Lung (tissue), 12 donors: ENCODE measurements around the gene POR. TPM values are rescaled to one million over a fixed set of nuclear protein-coding genes. Genes with fewer than 3 reads are reported as not detected.
A peak's percentile ranks its signal among the peaks of the same experiment; 100 is the strongest.
"Not testable (repeated sequence)": the region's sequence is repeated elsewhere in the genome, so short reads cannot be mapped to it uniquely, and the experiment has no call there.

Experiments used
- ATAC-seq: fragments of 200-7000 bp; cut with Tn5 transposase; one replicate; pipeline ENCODE4 v1.9.1; 2020; ENCODE audit warnings: moderate number of reproducible peaks; ENCODE audit not compliant: insufficient read depth, low FRiP score
- DNase-seq, 3 donors: peaks; one replicate each; pipeline ENCODE4 v3.0.0-alpha.2; 2013 to 2017
- H3K27ac ChIP-seq, 2 donors: one replicate each; pipeline ENCODE4 v1.5.1; 2013; ENCODE audit warnings: mild to moderate bottlenecking in 2 of 2, moderate library complexity in 2 of 2, control low read depth in 1 of 2, inconsistent platforms in 1 of 2, low read depth in 1 of 2, low read length in 1 of 2
- H3K27me3 ChIP-seq, 3 donors: one replicate each; pipeline ENCODE4 v1.5.1; 2013; ENCODE audit warnings: low read length in 2 of 3; ENCODE audit not compliant: control insufficient read depth in 3 of 3, insufficient read depth in 3 of 3
- H3K36me3 ChIP-seq, 4 donors: one replicate each; pipeline ENCODE4 v1.5.1; 2013; ENCODE audit warnings: low read length in 4 of 4, mild to moderate bottlenecking in 1 of 4, moderate library complexity in 1 of 4; ENCODE audit not compliant: control insufficient read depth in 4 of 4, insufficient read depth in 4 of 4
- H3K4me1 ChIP-seq, 5 donors: one replicate each; pipeline ENCODE4 v1.5.1; 2013; ENCODE audit warnings: low read length in 5 of 5, mild to moderate bottlenecking in 2 of 5, moderate library complexity in 1 of 5; ENCODE audit not compliant: control insufficient read depth in 5 of 5, insufficient read depth in 5 of 5
- H3K4me3 ChIP-seq: one replicate; pipeline ENCODE4 v1.5.1; 2013; ENCODE audit warnings: mild to moderate bottlenecking, control low read depth, moderate library complexity
- H3K9ac ChIP-seq, 2 donors: one replicate each; pipeline ENCODE4 v1.5.1; 2013; ENCODE audit warnings: low read length in 2 of 2, control low read depth in 1 of 2; ENCODE audit not compliant: insufficient read depth in 1 of 2
- H3K9me3 ChIP-seq, 4 donors: one replicate each; pipeline ENCODE4 v1.5.1; 2013; ENCODE audit warnings: low read length in 3 of 4, mild to moderate bottlenecking in 1 of 4, moderate library complexity in 1 of 4; ENCODE audit not compliant: control insufficient read depth in 4 of 4, insufficient read depth in 3 of 4
- WGBS, 2 donors: extraction: QIAGEN DNeasy Blood & Tissue Kit; methylation state at CpG; one replicate each; pipeline ENCODE4 v1.1.7; 2013; 5-methylcytosine and 5-hydroxymethylcytosine counted together
- polyA plus RNA-seq, 2 donors: library from polyadenylated mRNA; stranded (reverse); fragments of 200-250 nt; gene quantifications; one replicate each; pipeline ENCODE4 v1.2.1, GENCODE V29; 2013
- total RNA-seq, 2 donors: library from RNA; depleted of rRNA in 1 of 2; stranded (reverse); fragments of >200 nt in 1 of 2; gene quantifications; one replicate each; pipeline ENCODE4 v1.2.1, GENCODE V29; 2014 to 2021
- TF ChIP-seq, protein P1 (sequence below): IDR thresholded peaks from 2 replicates; pipeline ENCODE4 v1.5.1; 2012; ENCODE audit warnings: mild to moderate bottlenecking; ENCODE audit errors: control extremely low read depth, extremely low read depth
- donor health status: control.
- donor health status: control.
- donor health status: Bipolar disorder and iron deficiency.
- donor health status: healthy.
- donor health status: DM: yes; HTN: yes; CAD: no.

Gene POR
- total and polyA plus RNA-seq, 4 donors, result 111 to 305 (median 264) TPM

DNA sequence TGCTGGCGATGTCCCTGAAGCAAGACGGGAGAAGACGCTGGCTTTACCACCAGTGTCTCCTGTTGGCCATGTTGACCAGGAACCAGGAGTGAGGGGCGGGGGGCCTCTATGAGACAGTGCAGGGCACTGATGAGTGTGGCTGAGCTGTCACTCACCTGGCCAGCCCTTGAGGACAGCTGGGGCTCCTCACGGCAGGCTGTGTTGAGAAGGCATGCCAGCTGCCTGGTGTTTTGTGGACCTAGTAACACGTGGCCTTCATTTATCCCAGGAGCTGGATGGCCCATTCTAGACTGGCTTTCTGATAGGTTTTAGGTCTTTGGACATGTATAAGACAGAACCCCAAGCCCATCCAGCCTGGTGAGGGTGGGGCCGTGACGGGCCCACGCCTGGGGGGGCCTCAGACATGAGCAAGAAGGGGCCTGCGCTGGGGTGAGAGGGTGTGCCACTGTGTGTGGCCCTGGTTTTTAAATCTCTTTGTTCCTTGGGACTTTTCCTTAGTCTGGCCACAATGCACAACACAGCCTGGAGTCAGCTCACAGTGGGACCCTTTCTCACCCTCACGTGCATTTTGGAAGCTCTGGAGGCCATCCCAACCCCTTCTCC is 25.6 kb upstream of the POR start:
- DNase-seq, result no peak
- Histone ChIP-seq H3K9me3 (no peaks in the 10 kb centered on the region), H3K9ac (no peak overlapping the region), H3K4me3 (no peak overlapping the region), H3K27ac (no peak overlapping the region), H3K27me3 (no peaks in the 10 kb centered on the region), H3K36me3 (peaks cover 0 to 38% (median 8%) of the 10 kb centered on the region in 4 donors), H3K4me1 (peaks cover 0 to 15% (median 10%) of the 10 kb centered on the region in 5 donors)
- 89 to 96% methylated on average over 11 of the region's 11 CpGs for WGBS, 2 donors
- no peak for ATAC-seq
- TF ChIP-seq, protein P1, sequence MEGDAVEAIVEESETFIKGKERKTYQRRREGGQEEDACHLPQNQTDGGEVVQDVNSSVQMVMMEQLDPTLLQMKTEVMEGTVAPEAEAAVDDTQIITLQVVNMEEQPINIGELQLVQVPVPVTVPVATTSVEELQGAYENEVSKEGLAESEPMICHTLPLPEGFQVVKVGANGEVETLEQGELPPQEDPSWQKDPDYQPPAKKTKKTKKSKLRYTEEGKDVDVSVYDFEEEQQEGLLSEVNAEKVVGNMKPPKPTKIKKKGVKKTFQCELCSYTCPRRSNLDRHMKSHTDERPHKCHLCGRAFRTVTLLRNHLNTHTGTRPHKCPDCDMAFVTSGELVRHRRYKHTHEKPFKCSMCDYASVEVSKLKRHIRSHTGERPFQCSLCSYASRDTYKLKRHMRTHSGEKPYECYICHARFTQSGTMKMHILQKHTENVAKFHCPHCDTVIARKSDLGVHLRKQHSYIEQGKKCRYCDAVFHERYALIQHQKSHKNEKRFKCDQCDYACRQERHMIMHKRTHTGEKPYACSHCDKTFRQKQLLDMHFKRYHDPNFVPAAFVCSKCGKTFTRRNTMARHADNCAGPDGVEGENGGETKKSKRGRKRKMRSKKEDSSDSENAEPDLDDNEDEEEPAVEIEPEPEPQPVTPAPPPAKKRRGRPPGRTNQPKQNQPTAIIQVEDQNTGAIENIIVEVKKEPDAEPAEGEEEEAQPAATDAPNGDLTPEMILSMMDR, result no peak

DNA sequence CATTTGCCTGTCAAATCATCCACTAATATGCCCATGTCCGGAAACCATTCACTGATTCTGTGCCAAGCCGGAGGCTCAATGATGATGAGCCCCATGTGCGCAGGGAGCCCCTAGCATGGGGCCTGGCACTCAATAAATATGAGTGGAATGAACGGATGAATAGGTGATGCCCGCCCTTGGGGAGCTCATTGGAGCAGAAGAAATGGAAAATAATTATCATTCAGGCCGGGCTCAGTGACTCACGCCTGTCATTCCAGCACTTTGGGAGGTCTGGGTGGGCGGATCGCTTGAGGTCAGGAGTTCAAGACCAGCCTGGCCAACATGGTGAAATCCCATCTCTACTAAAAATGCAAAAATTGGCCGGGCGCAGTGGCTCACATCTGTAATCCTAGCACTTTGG is 25.1 kb upstream of the POR start:
- Histone ChIP-seq H3K4me1 (peaks cover 0 to 15% (median 10%) of the 10 kb centered on the region in 5 donors), H3K9me3 (no peaks in the 10 kb centered on the region), H3K27me3 (no peaks in the 10 kb centered on the region), H3K36me3 (peaks cover 0 to 33% (median 4%) of the 10 kb centered on the region in 4 donors), H3K4me3 (no peak overlapping the region), H3K9ac (no peak overlapping the region), H3K27ac (no peak overlapping the region)
- TF ChIP-seq, protein P1, result no peak
- WGBS, 2 donors, result 79 to 91% methylated on average over 11 of the region's 11 CpGs
- ATAC-seq, result no peak
- DNase-seq, result no peak

DNA sequence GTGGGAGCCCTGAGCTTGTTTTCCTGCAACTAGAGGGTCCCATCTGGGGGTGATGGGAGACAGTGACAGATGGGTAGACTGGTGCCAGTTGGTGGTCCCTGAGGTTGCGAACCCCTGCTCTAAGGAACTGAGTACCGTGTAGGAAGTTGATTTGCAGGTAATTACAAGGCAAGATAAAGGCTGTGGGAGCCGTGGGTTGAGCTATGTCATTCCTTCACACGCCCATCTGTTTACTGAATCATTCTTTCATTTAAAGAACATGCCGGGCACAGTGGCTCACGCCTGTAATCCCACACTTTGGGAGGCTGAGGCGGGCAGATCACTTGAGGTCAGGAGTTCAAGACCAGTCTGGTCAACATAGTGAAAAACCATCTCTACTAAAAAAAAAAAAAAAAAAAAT is 23.7 kb upstream of the POR start:
- Histone ChIP-seq H3K36me3 (peaks cover 0 to 20% (median 4%) of the 10 kb centered on the region in 4 donors), H3K27ac (peak overlapping the region in 1 of 2 donors; percentile 10), H3K4me1 (peaks cover 0 to 15% (median 10%) of the 10 kb centered on the region in 5 donors)
- 77 to 83% methylated on average over 7 of the region's 7 CpGs for WGBS, 2 donors
- H3K9me3 ChIP-seq, ATAC-seq, H3K4me3 ChIP-seq, DNase-seq, H3K9ac ChIP-seq, H3K27me3 ChIP-seq: not testable (repeated sequence)

DNA sequence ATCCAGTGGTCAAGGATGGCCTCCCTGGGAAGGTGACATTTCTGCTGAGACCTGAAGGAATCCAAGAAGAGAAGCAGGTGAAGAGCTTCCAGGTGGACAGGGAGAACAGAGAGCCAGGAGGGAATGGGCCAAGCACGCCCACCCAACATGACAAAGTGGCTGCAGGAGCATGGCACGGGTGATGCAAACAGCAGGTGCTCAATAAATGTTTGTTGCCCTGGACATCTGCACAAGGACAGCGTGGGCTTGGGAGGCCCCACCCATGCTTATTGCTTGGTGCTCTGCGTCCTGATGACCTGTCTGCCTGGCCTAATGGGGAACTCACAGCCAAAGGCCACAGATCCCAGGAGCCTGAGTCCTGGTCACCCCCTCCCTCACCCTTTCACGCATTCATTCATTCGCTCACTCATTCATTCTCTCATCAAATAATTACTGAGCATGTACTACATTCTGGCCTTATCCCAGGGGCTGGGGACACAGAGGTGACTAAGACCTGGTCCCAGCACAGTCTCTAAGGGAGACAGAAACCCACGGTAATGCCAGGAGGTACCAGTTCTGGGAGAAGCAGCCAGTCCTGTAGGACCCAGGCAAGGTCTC is 23.0 kb upstream of the POR start:
- peak overlapping the region in 1 of 2 donors; percentile 89 for H3K27ac ChIP-seq
- no peaks in the 10 kb centered on the region for H3K27me3 ChIP-seq
- 90 to 91% methylated on average over 7 of the region's 7 CpGs for WGBS, 2 donors
- TF ChIP-seq, protein P1, result no peak
- H3K9ac ChIP-seq, result peak overlapping the region in 1 of 2 donors; percentile 8
- no peaks in the 10 kb centered on the region for H3K9me3 ChIP-seq
- ATAC-seq, result no peak
- H3K4me1 ChIP-seq, result peaks cover 0 to 15% (median 10%) of the 10 kb centered on the region in 5 donors
- no peak overlapping the region for H3K4me3 ChIP-seq
- no peak for DNase-seq
- peaks cover 0 to 15% (median 3%) of the 10 kb centered on the region in 4 donors for H3K36me3 ChIP-seq
